ENCODE results near the gene UCN. TPM values are rescaled to one million over a fixed set of nuclear protein-coding genes. Genes with fewer than 3 reads are reported as not detected.

UCN gene
- total and polyA plus RNA-seq, 4 donors = 0.25 to 0.83 (median 0.42) TPM; not detected in 1

DNA sequence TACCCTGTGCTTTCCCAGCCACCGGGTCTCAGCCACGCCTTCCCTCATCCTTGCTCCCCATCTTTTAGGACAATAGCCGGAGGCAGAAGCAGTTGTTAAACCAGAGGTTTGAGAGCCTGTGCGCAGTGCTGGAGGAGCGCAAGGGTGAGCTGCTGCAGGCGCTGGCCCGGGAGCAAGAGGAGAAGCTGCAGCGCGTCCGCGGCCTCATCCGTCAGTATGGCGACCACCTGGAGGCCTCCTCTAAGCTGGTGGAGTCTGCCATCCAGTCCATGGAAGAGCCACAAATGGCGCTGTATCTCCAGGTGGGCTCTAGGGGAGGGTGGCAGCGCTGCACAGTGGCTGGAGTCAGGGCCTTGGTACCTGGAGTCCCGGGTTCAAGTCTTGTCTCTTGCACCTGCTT, 2.7 kb downstream of the UCN start:
- H3K36me3 ChIP-seq (ENCODE audit: control insufficient read depth in 4 of 4, insufficient read depth in 3 of 4, low read depth in 1 of 4, low read length in 3 of 4) = peaks cover 0 to 4% (median 0%) of the 10 kb centered on the region in 4 donors
- no peaks in the 10 kb centered on the region for H3K9me3 ChIP-seq (ENCODE audit: control insufficient read depth in 4 of 4, low read length in 3 of 4)
- H3K27ac ChIP-seq (ENCODE audit: low read depth in 1 of 2, low read length in 2 of 2) = no peak overlapping the region
- 95% methylated on average over 16 of the region's 16 CpGs for WGBS
- no peak for TF ChIP-seq RAD21 (IDR thresholded peaks at IDR 0.05)
- TF ChIP-seq, protein P1, sequence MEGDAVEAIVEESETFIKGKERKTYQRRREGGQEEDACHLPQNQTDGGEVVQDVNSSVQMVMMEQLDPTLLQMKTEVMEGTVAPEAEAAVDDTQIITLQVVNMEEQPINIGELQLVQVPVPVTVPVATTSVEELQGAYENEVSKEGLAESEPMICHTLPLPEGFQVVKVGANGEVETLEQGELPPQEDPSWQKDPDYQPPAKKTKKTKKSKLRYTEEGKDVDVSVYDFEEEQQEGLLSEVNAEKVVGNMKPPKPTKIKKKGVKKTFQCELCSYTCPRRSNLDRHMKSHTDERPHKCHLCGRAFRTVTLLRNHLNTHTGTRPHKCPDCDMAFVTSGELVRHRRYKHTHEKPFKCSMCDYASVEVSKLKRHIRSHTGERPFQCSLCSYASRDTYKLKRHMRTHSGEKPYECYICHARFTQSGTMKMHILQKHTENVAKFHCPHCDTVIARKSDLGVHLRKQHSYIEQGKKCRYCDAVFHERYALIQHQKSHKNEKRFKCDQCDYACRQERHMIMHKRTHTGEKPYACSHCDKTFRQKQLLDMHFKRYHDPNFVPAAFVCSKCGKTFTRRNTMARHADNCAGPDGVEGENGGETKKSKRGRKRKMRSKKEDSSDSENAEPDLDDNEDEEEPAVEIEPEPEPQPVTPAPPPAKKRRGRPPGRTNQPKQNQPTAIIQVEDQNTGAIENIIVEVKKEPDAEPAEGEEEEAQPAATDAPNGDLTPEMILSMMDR (IDR thresholded peaks at IDR 0.05; ENCODE audit: low read depth, low read length, missing input control) = no peak
- TF ChIP-seq, protein P2, sequence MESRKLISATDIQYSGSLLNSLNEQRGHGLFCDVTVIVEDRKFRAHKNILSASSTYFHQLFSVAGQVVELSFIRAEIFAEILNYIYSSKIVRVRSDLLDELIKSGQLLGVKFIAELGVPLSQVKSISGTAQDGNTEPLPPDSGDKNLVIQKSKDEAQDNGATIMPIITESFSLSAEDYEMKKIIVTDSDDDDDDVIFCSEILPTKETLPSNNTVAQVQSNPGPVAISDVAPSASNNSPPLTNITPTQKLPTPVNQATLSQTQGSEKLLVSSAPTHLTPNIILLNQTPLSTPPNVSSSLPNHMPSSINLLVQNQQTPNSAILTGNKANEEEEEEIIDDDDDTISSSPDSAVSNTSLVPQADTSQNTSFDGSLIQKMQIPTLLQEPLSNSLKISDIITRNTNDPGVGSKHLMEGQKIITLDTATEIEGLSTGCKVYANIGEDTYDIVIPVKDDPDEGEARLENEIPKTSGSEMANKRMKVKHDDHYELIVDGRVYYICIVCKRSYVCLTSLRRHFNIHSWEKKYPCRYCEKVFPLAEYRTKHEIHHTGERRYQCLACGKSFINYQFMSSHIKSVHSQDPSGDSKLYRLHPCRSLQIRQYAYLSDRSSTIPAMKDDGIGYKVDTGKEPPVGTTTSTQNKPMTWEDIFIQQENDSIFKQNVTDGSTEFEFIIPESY (IDR thresholded peaks at IDR 0.05) = no peak
- TF ChIP-seq, protein P3, sequence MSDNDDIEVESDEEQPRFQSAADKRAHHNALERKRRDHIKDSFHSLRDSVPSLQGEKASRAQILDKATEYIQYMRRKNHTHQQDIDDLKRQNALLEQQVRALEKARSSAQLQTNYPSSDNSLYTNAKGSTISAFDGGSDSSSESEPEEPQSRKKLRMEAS (IDR thresholded peaks at IDR 0.05) = no peak
- no peak for TF ChIP-seq NR2F2 (IDR thresholded peaks at IDR 0.05)
- no peak for TF ChIP-seq HNF4A (conservative IDR thresholded peaks at IDR 0.05)
- TF ChIP-seq TAF1 (conservative IDR thresholded peaks at IDR 0.05) = no peak
- no peak for TF ChIP-seq RXRA (IDR thresholded peaks at IDR 0.05)
- TF ChIP-seq FOXA1 (IDR thresholded peaks at IDR 0.05) = no peak
- TF ChIP-seq, protein P4, sequence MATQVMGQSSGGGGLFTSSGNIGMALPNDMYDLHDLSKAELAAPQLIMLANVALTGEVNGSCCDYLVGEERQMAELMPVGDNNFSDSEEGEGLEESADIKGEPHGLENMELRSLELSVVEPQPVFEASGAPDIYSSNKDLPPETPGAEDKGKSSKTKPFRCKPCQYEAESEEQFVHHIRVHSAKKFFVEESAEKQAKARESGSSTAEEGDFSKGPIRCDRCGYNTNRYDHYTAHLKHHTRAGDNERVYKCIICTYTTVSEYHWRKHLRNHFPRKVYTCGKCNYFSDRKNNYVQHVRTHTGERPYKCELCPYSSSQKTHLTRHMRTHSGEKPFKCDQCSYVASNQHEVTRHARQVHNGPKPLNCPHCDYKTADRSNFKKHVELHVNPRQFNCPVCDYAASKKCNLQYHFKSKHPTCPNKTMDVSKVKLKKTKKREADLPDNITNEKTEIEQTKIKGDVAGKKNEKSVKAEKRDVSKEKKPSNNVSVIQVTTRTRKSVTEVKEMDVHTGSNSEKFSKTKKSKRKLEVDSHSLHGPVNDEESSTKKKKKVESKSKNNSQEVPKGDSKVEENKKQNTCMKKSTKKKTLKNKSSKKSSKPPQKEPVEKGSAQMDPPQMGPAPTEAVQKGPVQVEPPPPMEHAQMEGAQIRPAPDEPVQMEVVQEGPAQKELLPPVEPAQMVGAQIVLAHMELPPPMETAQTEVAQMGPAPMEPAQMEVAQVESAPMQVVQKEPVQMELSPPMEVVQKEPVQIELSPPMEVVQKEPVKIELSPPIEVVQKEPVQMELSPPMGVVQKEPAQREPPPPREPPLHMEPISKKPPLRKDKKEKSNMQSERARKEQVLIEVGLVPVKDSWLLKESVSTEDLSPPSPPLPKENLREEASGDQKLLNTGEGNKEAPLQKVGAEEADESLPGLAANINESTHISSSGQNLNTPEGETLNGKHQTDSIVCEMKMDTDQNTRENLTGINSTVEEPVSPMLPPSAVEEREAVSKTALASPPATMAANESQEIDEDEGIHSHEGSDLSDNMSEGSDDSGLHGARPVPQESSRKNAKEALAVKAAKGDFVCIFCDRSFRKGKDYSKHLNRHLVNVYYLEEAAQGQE (IDR thresholded peaks at IDR 0.05) = no peak
- no peak for TF ChIP-seq YY1 (IDR thresholded peaks at IDR 0.05)
- TF ChIP-seq SP1 (IDR thresholded peaks at IDR 0.05) = no peak
- no peak for TF ChIP-seq JUND (IDR thresholded peaks at IDR 0.05)
- TF ChIP-seq HNF4G (IDR thresholded peaks at IDR 0.05) = no peak
- peaks cover 0 to 5% (median 1%) of the 10 kb centered on the region in 4 donors for H3K27me3 ChIP-seq (ENCODE audit: control insufficient read depth in 4 of 4, insufficient read depth in 4 of 4, low read length in 3 of 4)
- no peak overlapping the region for H3K9ac ChIP-seq (ENCODE audit: low read depth in 1 of 2, low read length in 2 of 2)
- H3K4me3 ChIP-seq (ENCODE audit: low read depth in 1 of 3, low read length in 3 of 3) = no peak overlapping the region
- peaks cover 3 to 30% (median 11%) of the 10 kb centered on the region in 4 donors for H3K4me1 ChIP-seq (ENCODE audit: control insufficient read depth in 4 of 4, insufficient read depth in 4 of 4, low read length in 3 of 4)
- no peak for DNase-seq (ENCODE audit: low spot score)

DNA sequence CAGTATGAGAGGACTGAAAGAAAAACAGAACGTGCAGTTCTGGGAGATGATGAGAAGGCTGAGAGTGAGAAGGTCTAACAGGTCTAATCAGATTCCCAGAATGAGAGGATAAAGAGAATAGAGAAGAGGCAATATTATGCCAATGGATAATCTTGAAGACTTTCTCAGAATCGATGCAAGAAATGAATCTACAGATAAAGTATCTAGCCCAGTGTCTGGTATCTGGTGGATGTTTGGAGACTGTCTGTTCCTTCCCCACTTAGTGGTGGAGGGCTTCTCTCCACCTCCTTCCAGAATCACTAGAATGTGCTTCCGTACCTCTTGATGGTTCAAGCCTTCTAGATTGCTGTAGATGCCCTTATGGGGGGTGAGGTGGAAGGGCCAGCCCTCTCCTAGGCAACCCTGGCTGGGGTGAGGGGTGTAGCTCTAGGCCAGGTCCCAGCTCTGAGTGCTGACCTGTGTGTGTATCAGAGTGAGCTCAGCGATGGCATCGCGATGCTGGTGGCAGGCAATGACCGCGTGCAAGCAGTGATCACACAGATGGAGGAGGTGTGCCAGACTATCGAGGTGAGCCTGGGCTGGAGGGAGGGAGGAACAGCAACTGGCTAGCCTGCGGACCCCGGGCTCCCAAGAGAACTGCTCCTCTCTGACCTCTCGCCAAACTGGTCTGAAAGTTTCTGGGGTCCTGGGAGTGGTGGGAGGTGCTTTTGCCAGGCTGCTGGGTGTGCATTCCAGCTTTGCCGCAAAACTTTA, 3.6 kb downstream of the UCN start:
- peaks cover 0 to 1% (median 0%) of the 10 kb centered on the region in 4 donors for H3K36me3 ChIP-seq (ENCODE audit: control insufficient read depth in 4 of 4, insufficient read depth in 3 of 4, low read depth in 1 of 4, low read length in 3 of 4)
- no peaks in the 10 kb centered on the region for H3K9me3 ChIP-seq (ENCODE audit: control insufficient read depth in 4 of 4, low read length in 3 of 4)
- H3K27ac ChIP-seq (ENCODE audit: low read depth in 1 of 2, low read length in 2 of 2) = no peak overlapping the region
- no peak overlapping the region for H3K9ac ChIP-seq (ENCODE audit: low read depth in 1 of 2, low read length in 2 of 2)
- no peak overlapping the region for H3K4me3 ChIP-seq (ENCODE audit: low read depth in 1 of 3, low read length in 3 of 3)
- peaks cover 3 to 30% (median 11%) of the 10 kb centered on the region in 4 donors for H3K4me1 ChIP-seq (ENCODE audit: control insufficient read depth in 4 of 4, insufficient read depth in 4 of 4, low read length in 3 of 4)
- no peak for TF ChIP-seq SP1 (IDR thresholded peaks at IDR 0.05)
- no peak for TF ChIP-seq HNF4G (IDR thresholded peaks at IDR 0.05)
- TF ChIP-seq EGR1 (IDR thresholded peaks at IDR 0.05; ENCODE audit: low read depth in 2 of 2) = no peak
- no peak for TF ChIP-seq FOXA1 (IDR thresholded peaks at IDR 0.05)
- TF ChIP-seq NR2F2 (IDR thresholded peaks at IDR 0.05) = no peak
- TF ChIP-seq, protein P5, sequence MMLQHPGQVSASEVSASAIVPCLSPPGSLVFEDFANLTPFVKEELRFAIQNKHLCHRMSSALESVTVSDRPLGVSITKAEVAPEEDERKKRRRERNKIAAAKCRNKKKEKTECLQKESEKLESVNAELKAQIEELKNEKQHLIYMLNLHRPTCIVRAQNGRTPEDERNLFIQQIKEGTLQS (IDR thresholded peaks at IDR 0.05) = no peak
- no peak for TF ChIP-seq FOXA2 (IDR thresholded peaks at IDR 0.05)
- WGBS = 88% methylated on average over 13 of the region's 13 CpGs
- H3K27me3 ChIP-seq (ENCODE audit: control insufficient read depth in 4 of 4, insufficient read depth in 4 of 4, low read length in 3 of 4) = peaks cover 0 to 5% (median 1%) of the 10 kb centered on the region in 4 donors
- DNase-seq (ENCODE audit: low spot score) = no peak

Measured in liver (tissue), 9 donors.